Stimulated activated CD4-positive, alpha-beta T cell treated with anti-CD3 and anti-CD28 coated beads, Interleukin-15, amount 100 ng/mL, for 1 hour (primary cell): Measurements from ENCODE around the gene C10orf90.

Experiments
- DNase-seq, 2 donors: peaks; one replicate each; pipeline ENCODE4 v3.0.0-alpha.2; 2020; ENCODE audit warnings: low read depth in 1 of 2, low spot score in 1 of 2

The C10orf90 gene

GRCh38 chr10:126549344-126549743 lies 121.1 kb downstream of the C10orf90 start:
- DNase-seq = no peak

GRCh38 chr10:126544565-126544964 lies 125.9 kb downstream of the C10orf90 start:
- DNase-seq = no peak

GRCh38 chr10:126538439-126539135 lies 131.9 kb downstream of the C10orf90 start:
- no peak for DNase-seq

- DNase-seq = no peak
Observed at GRCh38 chr10:126536656-126537055, 133.8 kb downstream of the C10orf90 start.

GRCh38 chr10:126536148-126536547 lies 134.3 kb downstream of the C10orf90 start:
- no peak for DNase-seq

- DNase-seq = no peak
Observed at GRCh38 chr10:126533644-126534043, 136.8 kb downstream of the C10orf90 start.

- no peak for DNase-seq
Observed at GRCh38 chr10:126528315-126528835, 142.1 kb downstream of the C10orf90 start.

- DNase-seq = no peak
Observed at GRCh38 chr10:126527645-126528314, 142.7 kb downstream of the C10orf90 start.

GRCh38 chr10:126525326-126525725 lies 145.2 kb downstream of the C10orf90 start:
- no peak for DNase-seq

GRCh38 chr10:126524526-126524925 lies 146.0 kb downstream of the C10orf90 start:
- no peak for DNase-seq

- no peak for DNase-seq
Observed at GRCh38 chr10:126523071-126523470, 147.4 kb downstream of the C10orf90 start.

- DNase-seq = no peak
Observed at GRCh38 chr10:126521399-126521798, 149.1 kb downstream of the C10orf90 start.

GRCh38 chr10:126520751-126521317 lies 149.7 kb downstream of the C10orf90 start:
- DNase-seq = no peak

- no peak for DNase-seq
Observed at GRCh38 chr10:126519992-126520391, 150.5 kb downstream of the C10orf90 start.

GRCh38 chr10:126519185-126519584 lies 151.3 kb downstream of the C10orf90 start:
- DNase-seq = no peak

GRCh38 chr10:126518218-126519080 lies 152.0 kb downstream of the C10orf90 start:
- DNase-seq = no peak

GRCh38 chr10:126516515-126516914 lies 154.0 kb downstream of the C10orf90 start:
- DNase-seq = no peak

GRCh38 chr10:126511917-126512479 lies 158.5 kb downstream of the C10orf90 start:
- no peak for DNase-seq

GRCh38 chr10:126509182-126509581 lies 161.3 kb downstream of the C10orf90 start:
- DNase-seq = no peak

GRCh38 chr10:126508535-126509040 lies 161.9 kb downstream of the C10orf90 start:
- no peak for DNase-seq

GRCh38 chr10:126504761-126505112 lies 165.8 kb downstream of the C10orf90 start:
- DNase-seq = no peak
